ENCODE results near the gene PRSS2. TPM values are rescaled to one million over a fixed set of nuclear protein-coding genes. Genes with fewer than 3 reads are reported as not detected.
"Not testable (repeated sequence)": the region's sequence is repeated elsewhere in the genome, so short reads cannot be mapped to it uniquely, and the experiment has no call there.

PRSS2 gene
- total and polyA plus RNA-seq, 9 of the 15 experiments (the other 6 are each of a cell fraction or from before 2014, with no cell fraction given): 1.3 to 23.9 (median 3.8) TPM

GRCh38 chr7:142753366-142753765, 17.4 kb upstream of the PRSS2 start:
- Histone ChIP-seq H3K27me3 (ENCODE audit: control insufficient read depth in 2 of 2, insufficient read depth in 2 of 2, low read length in 2 of 2) (peaks cover 3 to 31% of the 10 kb centered on the region in 2 experiments; a peak in 4 of 5 replicates), H4K20me1 (replicated peaks; ENCODE audit: control insufficient read depth, insufficient read depth, low read length) (no peaks in the 10 kb centered on the region), H3K27ac (ENCODE audit: extremely low read depth, low read depth, low read length) (no peak overlapping the region), H3K9me1 (ENCODE audit: control insufficient read depth, insufficient read depth, low read length) (no peaks in the 10 kb centered on the region), H3K79me2 (ENCODE audit: control insufficient read depth, insufficient read depth, low read length) (no peaks in the 10 kb centered on the region), H3K9ac (ENCODE audit: insufficient read depth in 1 of 2, low read depth in 2 of 2, low read length in 2 of 2) (no peak overlapping the region), H3K4me3 (no peak overlapping the region), H3K4me1 (replicated peaks in 1 of 2; ENCODE audit: control insufficient read depth in 2 of 2, insufficient read depth in 2 of 2, low read length in 2 of 2) (no peaks in the 10 kb centered on the region), H3K9me3 (replicated peaks; ENCODE audit: control insufficient read depth, insufficient read depth, low read depth, low read length) (no peaks in the 10 kb centered on the region), H3K4me2 (ENCODE audit: insufficient read depth, low read length) (no peak overlapping the region), H3K36me3 (ENCODE audit: control insufficient read depth, insufficient read depth, low read length) (no peaks in the 10 kb centered on the region), H2AFZ (ENCODE audit: low read depth, low read length) (no peak overlapping the region)
- intact Hi-C loops (cut with micrococcal nuclease) (no loop called here), in situ Hi-C loops (cut with MboI) (no loop called here)
- no TSS peak for BruUV-seq (replicated peaks)
- POLR2A ChIA-PET: interaction anchor here (0.6 kb wide), 1 partner anchor 65 kb away, joined by 3 read pairs; no protein-coding TSS in a partner anchor
- FAIRE-seq (no peak), ATAC-seq (no peak), DNase-seq (ENCODE audit: extremely low read depth in 1 of 4, low spot score in 3 of 4) (no peak)
- WGBS (ENCODE audit: insufficient coverage, low coverage, missing lambda C conversion rate): 1% methylated on average over 8 of the region's 8 CpGs
- TF ChIP-seq SNRNP70 (optimal IDR thresholded peaks at IDR 0.05; ENCODE audit: low read depth, low read length) (no peak), CREB3L1 (IDR thresholded peaks at IDR 0.05; ENCODE audit: borderline replicate concordance, low read depth) (no peak), KAT2B (IDR thresholded peaks at IDR 0.05; ENCODE audit: low read depth, low read length) (no peak), ARHGAP35 (IDR thresholded peaks at IDR 0.05; ENCODE audit: partially characterized antibody) (no peak), IRF2 (CRISPR knock-in tag; IDR thresholded peaks at IDR 0.05) (no peak), SP2 (IDR thresholded peaks at IDR 0.05; ENCODE audit: extremely low read depth, low read depth, low read length, poor library complexity, severe bottlenecking) (no peak), ZNF449 (CRISPR knock-in tag; IDR thresholded peaks at IDR 0.05) (no peak)
- CTCF ChIA-PET (ENCODE audit: low intra/inter-chr PET ratio): no interaction called here

GRCh38 chr7:142753925-142754491, 16.8 kb upstream of the PRSS2 start:
- H3K4me1 ChIP-seq (replicated peaks in 1 of 2; ENCODE audit: control insufficient read depth in 2 of 2, insufficient read depth in 2 of 2, low read length in 2 of 2); H4K20me1 ChIP-seq (replicated peaks; ENCODE audit: control insufficient read depth, insufficient read depth, low read length); H3K9ac ChIP-seq (ENCODE audit: insufficient read depth in 1 of 2, low read depth in 2 of 2, low read length in 2 of 2); in situ Hi-C loops (cut with MboI); H3K4me2 ChIP-seq (ENCODE audit: insufficient read depth, low read length); H2AFZ ChIP-seq (ENCODE audit: low read depth, low read length); H3K79me2 ChIP-seq (ENCODE audit: control insufficient read depth, insufficient read depth, low read length); H3K9me3 ChIP-seq (replicated peaks; ENCODE audit: control insufficient read depth, insufficient read depth, low read depth, low read length); H3K9me1 ChIP-seq (ENCODE audit: control insufficient read depth, insufficient read depth, low read length); BruUV-seq (replicated peaks); FAIRE-seq; CTCF ChIA-PET (ENCODE audit: low intra/inter-chr PET ratio); ATAC-seq; DNase-seq (ENCODE audit: extremely low read depth in 1 of 4, low spot score in 3 of 4); H3K36me3 ChIP-seq (ENCODE audit: control insufficient read depth, insufficient read depth, low read length); H3K4me3 ChIP-seq; POLR2A ChIA-PET; H3K27ac ChIP-seq (ENCODE audit: extremely low read depth, low read depth, low read length); intact Hi-C loops (cut with micrococcal nuclease): not testable (repeated sequence)
- 2% methylated on average over 5 of the region's 5 CpGs for WGBS (ENCODE audit: insufficient coverage, low coverage, missing lambda C conversion rate)
- H3K27me3 ChIP-seq (ENCODE audit: control insufficient read depth in 2 of 2, insufficient read depth in 2 of 2, low read length in 2 of 2): peaks cover 3 to 30% of the 10 kb centered on the region in 2 experiments; a peak in 4 of 5 replicates

All from K562 (cell line).